Peyer's patch (tissue), 4 donors: ENCODE data around the gene MIGA2. TPM values are rescaled to one million over a fixed set of nuclear protein-coding genes. Genes with fewer than 3 reads are reported as not detected.

ENCODE experiments used
- DNase-seq, 3 donors: peaks; one replicate each; pipeline ENCODE4 v3.0.0-alpha.2; 2017 to 2019
- H3K27ac ChIP-seq, 4 donors: fragments of 200-600 bp; sonication (generic); one replicate each; pipeline ENCODE4 v1.5.1; 2016 to 2019
- H3K27me3 ChIP-seq, 2 donors: fragments of 200-600 bp; sonication (generic); one replicate each; pipeline ENCODE4 v1.5.1; 2019
- H3K36me3 ChIP-seq, 3 donors: fragments of 200-600 bp; sonication (generic); one replicate each; pipeline ENCODE4 v1.5.1; 2016 to 2019
- H3K4me1 ChIP-seq, 4 donors: fragments of 200-600 bp; sonication (generic); one replicate each; pipeline ENCODE4 v1.5.1; 2016 to 2019
- H3K4me3 ChIP-seq, 4 donors: fragments of 200-600 bp; sonication (generic); 1 replicate in 3 of 4; 2 replicates in 1 of 4; pipeline ENCODE4 v1.5.1; 2016 to 2019; ENCODE audit warnings: mild to moderate bottlenecking in 1 of 4
- H3K9me3 ChIP-seq, 4 donors: fragments of 200-600 bp; sonication (generic); one replicate each; pipeline ENCODE4 v1.5.1; 2016 to 2019; ENCODE audit warnings: mild to moderate bottlenecking in 1 of 4
- CTCF ChIP-seq, 6 experiments: fragments of 450-650 bp in 4 of 6; fragments of 200-600 bp in 2 of 6; sonication (generic) in 1 of 6; IDR thresholded peaks; one replicate each; pipeline ENCODE4 v1.5.1; 2017 to 2019; ENCODE audit warnings: antibody characterized with exemption in 6 of 6, mild to moderate bottlenecking in 3 of 6, moderate library complexity in 1 of 6
- POLR2A ChIP-seq, 2 donors: fragments of 450-650 bp; IDR thresholded peaks; one replicate each; pipeline ENCODE4 v1.5.1; 2017; ENCODE audit warnings: antibody characterized with exemption in 2 of 2, mild to moderate bottlenecking in 2 of 2, moderate library complexity in 2 of 2
- total RNA-seq, 4 donors: library from RNA; depleted of rRNA; stranded (reverse); fragments of >200 nt; gene quantifications; one replicate each; pipeline ENCODE4 v1.1.0, GENCODE V29; 2016

The MIGA2 gene
- total RNA-seq, 4 donors from 2014 or later, result 68.5 to 174 (median 125) TPM

GRCh38 chr9:129058965-129059795 is 22.8 kb downstream of the MIGA2 start:
- no peak overlapping the region for H3K4me3 ChIP-seq
- no peak overlapping the region for H3K27ac ChIP-seq
- H3K4me1 ChIP-seq, result no peaks in the 10 kb centered on the region
- TF ChIP-seq CTCF (IDR thresholded peaks at IDR 0.05), result no peak
- TF ChIP-seq POLR2A (IDR thresholded peaks at IDR 0.05), result no peak
- H3K9me3 ChIP-seq, result no peaks in the 10 kb centered on the region
- H3K36me3 ChIP-seq, result peaks cover 0 to 91% (median 0%) of the 10 kb centered on the region in 3 donors
- no peaks in the 10 kb centered on the region for H3K27me3 ChIP-seq
- DNase-seq, result peak in 1 of 3 donors; percentile 78

- Histone ChIP-seq H3K27ac (no peak overlapping the region), H3K4me3 (no peak overlapping the region), H3K4me1 (no peaks in the 10 kb centered on the region), H3K27me3 (no peaks in the 10 kb centered on the region), H3K36me3 (peaks cover 0 to 93% (median 0%) of the 10 kb centered on the region in 3 donors), H3K9me3 (no peaks in the 10 kb centered on the region)
- TF ChIP-seq POLR2A (IDR thresholded peaks at IDR 0.05), result no peak
- TF ChIP-seq CTCF (IDR thresholded peaks at IDR 0.05), result no peak
- DNase-seq, result no peak
Observed at GRCh38 chr9:129059796-129060785, 23.7 kb downstream of the MIGA2 start.

GRCh38 chr9:129060991-129061390 is 24.6 kb downstream of the MIGA2 start:
- peaks cover 0 to 93% (median 0%) of the 10 kb centered on the region in 3 donors for H3K36me3 ChIP-seq
- no peaks in the 10 kb centered on the region for H3K4me1 ChIP-seq
- no peaks in the 10 kb centered on the region for H3K9me3 ChIP-seq
- DNase-seq, result no peak
- no peak overlapping the region for H3K4me3 ChIP-seq
- H3K27ac ChIP-seq, result no peak overlapping the region
- no peaks in the 10 kb centered on the region for H3K27me3 ChIP-seq
- TF ChIP-seq CTCF (IDR thresholded peaks at IDR 0.05) (no peak), POLR2A (IDR thresholded peaks at IDR 0.05) (no peak)

- no peak for TF ChIP-seq POLR2A (IDR thresholded peaks at IDR 0.05)
- no peak for TF ChIP-seq CTCF (IDR thresholded peaks at IDR 0.05)
- DNase-seq, result no peak
- H3K9me3 ChIP-seq, result no peaks in the 10 kb centered on the region
- no peak overlapping the region for H3K4me3 ChIP-seq
- H3K4me1 ChIP-seq, result peaks cover 0 to 6% (median 0%) of the 10 kb centered on the region in 4 donors
- peaks cover 0 to 88% (median 0%) of the 10 kb centered on the region in 3 donors for H3K36me3 ChIP-seq
- no peaks in the 10 kb centered on the region for H3K27me3 ChIP-seq
- H3K27ac ChIP-seq, result no peak overlapping the region
Observed at GRCh38 chr9:129063061-129063460, 26.6 kb downstream of the MIGA2 start.

GRCh38 chr9:129064499-129064908 is 28.1 kb downstream of the MIGA2 start:
- Histone ChIP-seq H3K4me1 (peaks cover 0 to 20% (median 8%) of the 10 kb centered on the region in 4 donors), H3K36me3 (peaks cover 0 to 92% (median 0%) of the 10 kb centered on the region in 3 donors), H3K4me3 (no peak overlapping the region), H3K27me3 (no peaks in the 10 kb centered on the region), H3K27ac (no peak overlapping the region), H3K9me3 (no peaks in the 10 kb centered on the region)
- DNase-seq, result no peak
- TF ChIP-seq POLR2A (IDR thresholded peaks at IDR 0.05) (no peak), CTCF (IDR thresholded peaks at IDR 0.05) (no peak)
